Mammary epithelial cell (primary cell): ENCODE measurements around the gene ZNF136.

ENCODE experiments used
- CTCF ChIP-seq, 2 donors: IDR thresholded peaks in 1 of 2; conservative IDR thresholded peaks in 1 of 2; 2 replicates each; pipeline ENCODE4 v1.5.1; 2011 to 2012; ENCODE audit warnings: inconsistent platforms in 2 of 2, low read length in 2 of 2, mild to moderate bottlenecking in 2 of 2, control low read depth in 1 of 2, low read depth in 1 of 2; ENCODE audit not compliant: insufficient read depth in 1 of 2; ENCODE audit errors: extremely low read depth in 1 of 2
- EZH2 ChIP-seq: IDR thresholded peaks from 2 replicates; pipeline ENCODE4 v1.6.1; 2012; ENCODE audit warnings: low read length, inconsistent platforms, borderline replicate concordance

- no peak for TF ChIP-seq CTCF (conservative IDR thresholded peaks at IDR 0.05 in 1 of 2, IDR thresholded peaks at IDR 0.05 in 1 of 2; ENCODE audit: extremely low read depth in 1 of 2, insufficient read depth in 1 of 2, low read depth in 1 of 2, low read length in 2 of 2)
- no peak for TF ChIP-seq EZH2
Measured at GRCh38 chr19:12237143-12237839, 74.4 kb downstream of the ZNF136 start.
